ENCODE results near the gene ITGA3. TPM values are rescaled to one million over a fixed set of nuclear protein-coding genes. Genes with fewer than 3 reads are reported as not detected.
"Not testable (repeated sequence)": the region's sequence is repeated elsewhere in the genome, so short reads cannot be mapped to it uniquely, and the experiment has no call there.

The ITGA3 gene
- total and polyA plus RNA-seq, 5 donors, result 21.5 to 32.9 (median 26.2) TPM

GRCh38 chr17:50061713-50062045 lies 5.8 kb downstream of the ITGA3 start:
- H3K9me3 ChIP-seq (ENCODE audit: control insufficient read depth, low read length); ATAC-seq; H3K4me3 ChIP-seq (ENCODE audit: low read length); DNase-seq; intact Hi-C loops (cut with DNase I); H3K27me3 ChIP-seq (ENCODE audit: control insufficient read depth, insufficient read depth): not testable (repeated sequence)
- Histone ChIP-seq H3K4me1 (ENCODE audit: control insufficient read depth, insufficient read depth, low read length) (peaks cover 37% of the 10 kb centered on the region), H3K27ac (ENCODE audit: low read length) (peak overlapping the region; percentile 91)
- WGBS, result 81% methylated on average over 10 of the region's 10 CpGs

DNA sequence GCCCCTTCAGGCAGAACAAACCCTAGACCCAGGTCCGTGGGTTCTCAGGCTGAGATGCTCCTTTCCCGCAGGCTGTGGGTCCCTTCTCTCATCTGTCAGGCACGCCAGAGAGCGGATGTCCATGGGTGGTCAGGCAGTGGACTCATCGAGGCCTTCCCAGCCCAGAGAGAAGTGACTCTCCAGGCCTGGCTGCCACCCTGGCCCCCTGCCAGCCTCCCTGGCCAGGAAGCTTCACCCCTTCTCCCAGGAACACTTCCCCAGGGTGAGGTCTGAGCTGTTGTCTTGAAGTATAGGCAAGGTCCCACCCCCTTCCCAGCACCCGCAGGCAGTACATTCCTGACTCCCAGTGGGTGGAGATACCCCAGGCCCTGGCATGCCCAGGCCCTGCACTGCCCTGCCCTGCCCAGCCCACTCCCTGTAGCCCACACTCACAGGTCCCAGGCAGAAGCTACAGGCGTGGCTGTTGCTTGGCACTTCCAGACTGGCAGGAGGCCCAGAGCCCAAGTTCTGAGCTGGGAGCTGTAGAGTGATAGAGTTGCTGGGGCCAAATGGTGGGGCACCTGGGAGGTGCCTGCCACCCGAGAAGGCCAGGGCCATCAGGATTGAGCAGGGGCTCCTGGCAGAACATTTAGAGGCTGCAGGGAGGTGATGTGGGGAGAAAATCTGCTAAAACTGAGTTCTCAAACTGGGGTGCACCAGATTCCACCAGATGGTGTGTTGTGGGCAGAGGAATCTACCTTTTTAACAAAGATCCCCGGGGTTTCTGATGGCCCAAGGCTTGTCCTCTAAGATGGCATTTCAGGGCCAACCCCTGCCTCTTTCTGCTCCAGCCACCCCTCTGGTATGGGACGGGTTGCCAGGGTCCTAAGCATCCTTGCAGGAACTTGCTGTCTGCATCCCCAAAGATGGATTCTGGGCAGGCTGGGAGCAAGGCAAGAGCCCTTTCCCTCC lies 6.7 kb downstream of the ITGA3 start:
- H3K27ac ChIP-seq (ENCODE audit: low read length), result peak overlapping the region; percentile 62
- intact Hi-C loops (cut with DNase I), result no loop called here
- DNase-seq (peak; percentile 77 to 92 (median 90)), ATAC-seq (peak; percentile 82 to 88)
- H3K4me3 ChIP-seq (ENCODE audit: low read length), result no peak overlapping the region
- peaks cover 35% of the 10 kb centered on the region for H3K4me1 ChIP-seq (ENCODE audit: control insufficient read depth, insufficient read depth, low read length)
- 58% methylated on average over 10 of the region's 10 CpGs for WGBS
- H3K27me3 ChIP-seq (ENCODE audit: control insufficient read depth, insufficient read depth), result no peaks in the 10 kb centered on the region
- no peaks in the 10 kb centered on the region for H3K9me3 ChIP-seq (ENCODE audit: control insufficient read depth, low read length)

DNA sequence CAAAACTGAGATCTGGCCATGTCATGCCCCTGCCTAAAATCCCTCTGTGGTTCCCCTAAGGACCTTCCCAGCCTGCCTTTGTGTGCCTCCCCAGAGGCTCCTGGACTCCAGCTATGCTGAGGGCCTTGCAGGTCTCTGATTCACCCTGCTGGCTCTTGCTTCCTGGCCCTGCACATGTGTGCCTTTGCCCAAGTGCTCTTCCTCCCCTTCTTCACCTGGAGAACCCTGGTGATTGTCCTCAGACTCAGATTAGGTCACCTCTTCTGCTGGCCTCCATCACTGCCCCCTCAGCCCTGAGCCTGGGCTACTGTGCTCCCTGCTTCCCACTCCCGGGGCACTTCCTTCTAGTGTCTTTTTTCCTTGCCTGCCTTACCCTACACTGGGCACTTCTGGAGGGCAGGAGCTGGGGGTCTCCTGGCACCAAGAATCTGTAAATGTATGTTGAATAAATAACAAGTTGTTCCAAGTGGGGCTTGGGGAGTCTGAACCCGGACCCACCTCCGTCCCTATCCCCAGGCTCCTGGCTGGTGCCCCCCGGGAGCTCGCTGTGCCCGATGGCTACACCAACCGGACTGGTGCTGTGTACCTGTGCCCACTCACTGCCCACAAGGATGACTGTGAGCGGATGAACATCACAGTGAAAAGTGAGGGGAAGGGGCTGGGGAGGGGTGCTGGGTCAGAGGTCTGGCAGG lies 7.8 kb downstream of the ITGA3 start:
- no peaks in the 10 kb centered on the region for H3K9me3 ChIP-seq (ENCODE audit: control insufficient read depth, low read length)
- ATAC-seq (no peak), DNase-seq (no peak)
- H3K27ac ChIP-seq (ENCODE audit: low read length), result peak overlapping the region; percentile 62
- no peak overlapping the region for H3K4me3 ChIP-seq (ENCODE audit: low read length)
- H3K4me1 ChIP-seq (ENCODE audit: control insufficient read depth, insufficient read depth, low read length), result peaks cover 29% of the 10 kb centered on the region
- H3K27me3 ChIP-seq (ENCODE audit: control insufficient read depth, insufficient read depth), result no peaks in the 10 kb centered on the region
- WGBS, result 93% methylated on average over 8 of the region's 8 CpGs
- intact Hi-C loops (cut with DNase I), result no loop called here

DNA sequence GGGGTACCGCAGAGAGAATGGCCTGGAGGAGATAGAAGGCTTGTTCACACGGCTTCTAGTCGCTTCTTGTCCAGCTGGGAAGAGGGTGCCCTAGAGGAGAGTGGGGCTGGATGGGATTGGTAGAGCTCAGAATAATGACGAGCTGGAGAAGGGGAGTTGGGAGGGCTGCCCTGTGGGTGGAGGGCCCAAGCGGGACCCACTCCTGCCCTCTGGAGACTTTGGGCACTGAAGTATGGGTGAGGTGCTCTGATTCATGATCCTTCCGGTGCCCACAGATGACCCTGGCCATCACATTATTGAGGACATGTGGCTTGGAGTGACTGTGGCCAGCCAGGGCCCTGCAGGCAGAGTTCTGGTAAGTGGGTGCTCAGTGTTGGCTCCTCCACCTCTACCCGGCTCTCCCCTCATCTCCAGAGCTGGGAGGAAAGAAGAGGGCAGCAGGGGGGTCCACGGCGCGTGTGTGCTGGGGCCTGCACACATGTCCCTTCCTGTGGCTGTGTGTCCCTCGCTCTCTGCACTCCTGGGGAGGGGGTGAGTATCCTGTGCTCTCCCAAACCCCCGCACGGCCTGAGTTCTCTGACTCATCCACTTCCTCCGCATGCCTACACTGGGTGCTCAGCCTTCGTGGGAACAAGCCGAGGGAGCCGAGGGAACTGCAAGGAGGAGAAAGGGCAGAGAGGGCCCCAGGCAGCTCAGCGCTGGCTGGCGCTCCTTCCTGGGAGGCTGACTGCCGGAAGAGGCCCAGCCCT lies 8.5 kb downstream of the ITGA3 start:
- Histone ChIP-seq H3K27ac (ENCODE audit: low read length) (peak overlapping the region; percentile 62), H3K9me3 (ENCODE audit: control insufficient read depth, low read length) (no peaks in the 10 kb centered on the region), H3K27me3 (ENCODE audit: control insufficient read depth, insufficient read depth) (no peaks in the 10 kb centered on the region), H3K4me3 (ENCODE audit: low read length) (no peak overlapping the region), H3K4me1 (ENCODE audit: control insufficient read depth, insufficient read depth, low read length) (peaks cover 25% of the 10 kb centered on the region)
- intact Hi-C loops (cut with DNase I), result no loop called here
- DNase-seq (peak; percentile 60 to 76 (median 66)), ATAC-seq (peak; percentile 6 to 44)
- WGBS, result 49% methylated on average over 20 of the region's 20 CpGs

GRCh38 chr17:50065056-50065455 lies 9.1 kb downstream of the ITGA3 start:
- Histone ChIP-seq H3K9me3 (ENCODE audit: control insufficient read depth, low read length) (no peaks in the 10 kb centered on the region), H3K4me1 (ENCODE audit: control insufficient read depth, insufficient read depth, low read length) (peaks cover 23% of the 10 kb centered on the region), H3K27ac (ENCODE audit: low read length) (peak overlapping the region; percentile 62), H3K27me3 (ENCODE audit: control insufficient read depth, insufficient read depth) (no peaks in the 10 kb centered on the region), H3K4me3 (ENCODE audit: low read length) (no peak overlapping the region)
- intact Hi-C loops (cut with DNase I), result no loop called here
- WGBS, result 39% methylated on average over 3 of the region's 3 CpGs
- no peak for DNase-seq
- no peak for ATAC-seq

GRCh38 chr17:50066995-50067394 lies 11.1 kb downstream of the ITGA3 start:
- intact Hi-C loops (cut with DNase I), result no loop called here
- H3K27ac ChIP-seq (ENCODE audit: low read length), result no peak overlapping the region
- no peak for ATAC-seq
- no peak for DNase-seq
- 95% methylated on average over 2 of the region's 2 CpGs for WGBS
- H3K9me3 ChIP-seq (ENCODE audit: control insufficient read depth, low read length), result no peaks in the 10 kb centered on the region
- H3K27me3 ChIP-seq (ENCODE audit: control insufficient read depth, insufficient read depth), result no peaks in the 10 kb centered on the region
- peaks cover 18% of the 10 kb centered on the region for H3K4me1 ChIP-seq (ENCODE audit: control insufficient read depth, insufficient read depth, low read length)
- H3K4me3 ChIP-seq (ENCODE audit: low read length), result no peak overlapping the region

- no peak overlapping the region for H3K27ac ChIP-seq (ENCODE audit: low read length)
- H3K9me3 ChIP-seq (ENCODE audit: control insufficient read depth, low read length), result no peaks in the 10 kb centered on the region
- peak in 2 of 3 donors; percentile 35 to 47 for DNase-seq
- H3K27me3 ChIP-seq (ENCODE audit: control insufficient read depth, insufficient read depth), result no peaks in the 10 kb centered on the region
- H3K4me3 ChIP-seq (ENCODE audit: low read length), result no peak overlapping the region
- WGBS, result 92% methylated on average over 13 of the region's 13 CpGs
- peaks cover 16% of the 10 kb centered on the region for H3K4me1 ChIP-seq (ENCODE audit: control insufficient read depth, insufficient read depth, low read length)
- no peak for ATAC-seq
- intact Hi-C loops (cut with DNase I), result no loop called here
These were observed 12.1 kb downstream of the ITGA3 start for GRCh38 chr17:50067996-50068395.

- Histone ChIP-seq H3K4me1 (ENCODE audit: control insufficient read depth, insufficient read depth, low read length) (no peaks in the 10 kb centered on the region), H3K27ac (ENCODE audit: low read length) (no peak overlapping the region), H3K4me3 (ENCODE audit: low read length) (no peak overlapping the region), H3K27me3 (ENCODE audit: control insufficient read depth, insufficient read depth) (no peaks in the 10 kb centered on the region), H3K9me3 (ENCODE audit: control insufficient read depth, low read length) (no peaks in the 10 kb centered on the region)
- intact Hi-C loops (cut with DNase I), result no loop called here
- peak in 2 of 3 donors; percentile 34 to 37 for DNase-seq
- 97% methylated on average over 16 of the region's 16 CpGs for WGBS
- ATAC-seq, result no peak
These were observed 15.2 kb downstream of the ITGA3 start for GRCh38 chr17:50070908-50071680.

DNA sequence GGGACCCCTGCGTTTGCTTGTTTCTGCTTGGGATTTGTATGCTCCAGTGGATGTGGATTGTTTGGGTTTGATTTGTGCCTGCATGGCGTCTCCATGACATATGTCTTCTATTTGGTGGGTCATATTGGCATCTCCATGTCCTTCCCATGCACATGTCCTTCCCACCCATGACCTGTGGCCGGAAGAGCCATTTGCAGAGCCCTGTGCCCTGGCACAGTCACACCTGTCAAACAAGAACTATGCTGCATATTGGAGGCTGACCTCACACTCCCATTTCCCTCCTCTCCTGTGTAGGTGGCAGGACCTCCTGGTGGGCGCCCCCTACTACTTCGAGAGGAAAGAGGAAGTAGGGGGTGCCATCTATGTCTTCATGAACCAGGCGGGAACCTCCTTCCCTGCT lies 15.8 kb downstream of the ITGA3 start:
- DNase-seq, result peak in 1 of 3 donors; percentile 1

GRCh38 chr17:50072130-50072529 lies 16.2 kb downstream of the ITGA3 start:
- 87% methylated on average over 3 of the region's 3 CpGs for WGBS
- DNase-seq, result peak in 1 of 3 donors; percentile 28
- no peaks in the 10 kb centered on the region for H3K27me3 ChIP-seq (ENCODE audit: control insufficient read depth, insufficient read depth)

More for the DNA sequence above, 15.8 kb downstream of the ITGA3 start:
- no peaks in the 10 kb centered on the region for H3K4me1 ChIP-seq (ENCODE audit: control insufficient read depth, insufficient read depth, low read length)
- H3K27me3 ChIP-seq (ENCODE audit: control insufficient read depth, insufficient read depth), result no peaks in the 10 kb centered on the region
- no peaks in the 10 kb centered on the region for H3K9me3 ChIP-seq (ENCODE audit: control insufficient read depth, low read length)
- intact Hi-C loops (cut with DNase I), result no loop called here
- 79% methylated on average over 6 of the region's 6 CpGs for WGBS
- no peak overlapping the region for H3K27ac ChIP-seq (ENCODE audit: low read length)
- no peak overlapping the region for H3K4me3 ChIP-seq (ENCODE audit: low read length)
- no peak for ATAC-seq

More at GRCh38 chr17:50072130-50072529, 16.2 kb downstream of the ITGA3 start:
- no peaks in the 10 kb centered on the region for H3K9me3 ChIP-seq (ENCODE audit: control insufficient read depth, low read length)
- no peaks in the 10 kb centered on the region for H3K4me1 ChIP-seq (ENCODE audit: control insufficient read depth, insufficient read depth, low read length)
- no peak for ATAC-seq
- intact Hi-C loops (cut with DNase I), result no loop called here
- H3K27ac ChIP-seq (ENCODE audit: low read length), result no peak overlapping the region
- no peak overlapping the region for H3K4me3 ChIP-seq (ENCODE audit: low read length)

All from right cardiac atrium (tissue), 5 donors.